ENCODE measurements around the gene RBBP8NL. TPM values are rescaled to one million over a fixed set of nuclear protein-coding genes. Genes with fewer than 3 reads are reported as not detected.
A peak's percentile ranks its signal among the peaks of the same experiment; 100 is the strongest.

RBBP8NL gene
- total RNA-seq, 1 experiment from 2014 or later, result not detected

- Histone ChIP-seq H3K27ac (ENCODE audit: low read length) (peak overlapping the region; percentile 58; the same call in 1 of the 2 replicates), H3K36me3 (ENCODE audit: control insufficient read depth, insufficient read depth, low read length) (no peaks in the 10 kb centered on the region), H3K4me3 (ENCODE audit: low read depth in 2 of 2, low read length in 2 of 2) (no peak overlapping the region), H3K4me1 (ENCODE audit: control insufficient read depth, insufficient read depth, low read length) (peaks cover 84% of the 10 kb centered on the region), H3K27me3 (ENCODE audit: control insufficient read depth, insufficient read depth, low read length) (no peaks in the 10 kb centered on the region), H3K9me3 (ENCODE audit: control insufficient read depth, insufficient read depth, low read depth, low read length) (no peaks in the 10 kb centered on the region)
- intact Hi-C loops (cut with micrococcal nuclease; ENCODE audit: unreplicated experiment) (no loop called here), in situ Hi-C loops (cut with HindIII; ENCODE audit: low pct_unique_long_range_greater_than_20kb, low sequenced_read_pairs) (no loop called here)
- TF ChIP-seq CTCF (IDR thresholded peaks at IDR 0.05), result no peak
- no peak for TF ChIP-seq SIN3A (IDR thresholded peaks at IDR 0.05; ENCODE audit: borderline replicate concordance, insufficient read depth, low read depth, low read length)
- no peak for TF ChIP-seq TCF7L2 (IDR thresholded peaks at IDR 0.05; ENCODE audit: low read depth, low read length)
- TF ChIP-seq REST (IDR thresholded peaks at IDR 0.05; ENCODE audit: insufficient read depth in 1 of 2, low read depth in 2 of 2, low read length in 1 of 2), result no peak
- TF ChIP-seq POLR2AphosphoS5 (IDR thresholded peaks at IDR 0.05; ENCODE audit: low read depth, low read length), result no peak
- BruUV-seq (replicated peaks), result no TSS peak
- ATAC-seq, result no peak
- ChIA-PET POLR2A (interaction anchor here (0.6 to 0.9 kb wide), 2 partner anchors 73 to 409 kb away, joined by 3 to 12 read pairs; no protein-coding TSS in a partner anchor), CTCF (interaction anchor here (0.6 to 1.2 kb wide), 2 partner anchors 10 to 23 kb away, joined by 3 to 4 read pairs; no protein-coding TSS in a partner anchor)
- no peak for DNase-seq (ENCODE audit: low read depth, low spot score)
Observed at GRCh38 chr20:62372042-62372993, 55.0 kb downstream of the RBBP8NL start.

GRCh38 chr20:62371588-62372041 is 55.7 kb downstream of the RBBP8NL start:
- CTCF ChIA-PET, result interaction anchor here (0.6 to 1.2 kb wide), 2 partner anchors 11 to 24 kb away, joined by 3 to 4 read pairs; no protein-coding TSS in a partner anchor
- ATAC-seq, result no peak
- in situ Hi-C loops (cut with HindIII; ENCODE audit: low pct_unique_long_range_greater_than_20kb, low sequenced_read_pairs), result no loop called here
- Histone ChIP-seq H3K4me1 (ENCODE audit: control insufficient read depth, insufficient read depth, low read length) (peaks cover 76% of the 10 kb centered on the region), H3K36me3 (ENCODE audit: control insufficient read depth, insufficient read depth, low read length) (no peaks in the 10 kb centered on the region; the same call in 1 of the 2 replicates), H3K27me3 (ENCODE audit: control insufficient read depth, insufficient read depth, low read length) (no peaks in the 10 kb centered on the region), H3K4me3 (ENCODE audit: low read depth in 2 of 2, low read length in 2 of 2) (no peak overlapping the region), H3K9me3 (ENCODE audit: control insufficient read depth, insufficient read depth, low read depth, low read length) (no peaks in the 10 kb centered on the region), H3K27ac (ENCODE audit: low read length) (peak overlapping the region; percentile 94)
- POLR2A ChIA-PET, result interaction anchor here (0.6 kb wide), 2 partner anchors 72 to 424 kb away, joined by 3 to 12 read pairs; partner anchors contain the start of gene MRGBP
- no peak for DNase-seq (ENCODE audit: low read depth, low spot score)
- TF ChIP-seq POLR2AphosphoS5 (IDR thresholded peaks at IDR 0.05; ENCODE audit: low read depth, low read length) (no peak), REST (IDR thresholded peaks at IDR 0.05; ENCODE audit: insufficient read depth in 1 of 2, low read depth in 2 of 2, low read length in 1 of 2) (no peak), TCF7L2 (IDR thresholded peaks at IDR 0.05; ENCODE audit: low read depth, low read length) (no peak), SIN3A (IDR thresholded peaks at IDR 0.05; ENCODE audit: borderline replicate concordance, insufficient read depth, low read depth, low read length) (no peak), CTCF (IDR thresholded peaks at IDR 0.05) (no peak)
- intact Hi-C loops (cut with micrococcal nuclease; ENCODE audit: unreplicated experiment), result no loop called here
- no TSS peak for BruUV-seq (replicated peaks)
